ENCODE results near the gene NDFIP1. TPM values are rescaled to one million over a fixed set of nuclear protein-coding genes. Genes with fewer than 3 reads are reported as not detected.

NDFIP1 gene
- total and polyA plus RNA-seq, 2 of the 8 experiments (the other 6 are each of a cell fraction or from before 2014, with no cell fraction given), result 8.8 to 27.1 TPM

- TF ChIP-seq RBBP5 (IDR thresholded peaks at IDR 0.05; ENCODE audit: borderline replicate concordance, low read depth, low read length) (no peak), BCL11A (IDR thresholded peaks at IDR 0.05; ENCODE audit: low read depth in 2 of 2, low read length in 2 of 2) (no peak), E2F6 (IDR thresholded peaks at IDR 0.05) (no peak), CHD1 (IDR thresholded peaks at IDR 0.05; ENCODE audit: low read depth, low read length) (no peak), EGR1 (IDR thresholded peaks at IDR 0.05; ENCODE audit: borderline replicate concordance, low read depth, low read length) (no peak), BRCA1 (IDR thresholded peaks at IDR 0.05; ENCODE audit: low read depth, low read length) (no peak), TAF7 (optimal IDR thresholded peaks at IDR 0.05; ENCODE audit: borderline replicate concordance, low read depth, low read length) (no peak), POLR2AphosphoS5 (IDR thresholded peaks at IDR 0.05; ENCODE audit: low read depth, low read length) (no peak), CREB1 (IDR thresholded peaks at IDR 0.05) (no peak)
Observed at GRCh38 chr5:142178651-142179050, 70.1 kb downstream of the NDFIP1 start (continued).
